SK-N-SH (cell line): Measurements from ENCODE around the gene LRRC1. TPM values are rescaled to one million over a fixed set of nuclear protein-coding genes. Genes with fewer than 3 reads are reported as not detected.

ENCODE experiments used
- CTCF ChIA-PET: fragments of 300-600, 350-600 bp; formaldehyde crosslinking; extraction: SDS; loops from one replicate; lab custom pipeline; 2021; lab: Yijun Ruan, JAX
- POLR2A ChIA-PET: fragments of 350-600 bp; sonication (Branson Sonifier 250); formaldehyde crosslinking; extraction: SDS; loops from one replicate; lab custom pipeline; 2020; ENCODE audit warnings: antibody characterized with exemption, inconsistent platforms; lab: Yijun Ruan, JAX
- DNase-seq: peaks from one replicate; pipeline ENCODE4 v3.0.0; 2012
- H2AFZ ChIP-seq: fragments of 200-600 bp; sonication (generic); 2 replicates; pipeline ENCODE4 v1.8.1; 2016; ENCODE audit warnings: antibody characterized with exemption, mild to moderate bottlenecking, low read depth
- H3F3A ChIP-seq: fragments of 200-600 bp; sonication (generic); replicated peaks from 2 replicates; pipeline ENCODE3; 2016; ENCODE audit warnings: antibody characterized with exemption, mild to moderate bottlenecking; ENCODE audit not compliant: insufficient read depth
- H3K27ac ChIP-seq, 2 experiments: fragments of 200-500 bp in 1 of 2; fragments of 200-600 bp in 1 of 2; sonication (Bioruptor generic) in 1 of 2; sonication (generic), shearing (Covaris generic) in 1 of 2; 2 replicates each; pipeline versions ENCODE4 v1.5.1 to v1.6.1; 2014 to 2016; ENCODE audit warnings: low read depth in 2 of 2, inconsistent platforms in 1 of 2, low read length in 1 of 2, mild to moderate bottlenecking in 1 of 2, mixed read lengths in 1 of 2
- H3K27me3 ChIP-seq: fragments of 200-600 bp; sonication (generic), shearing (Covaris generic); 2 replicates; pipeline ENCODE4 v1.6.1; 2016; ENCODE audit warnings: mixed run types; ENCODE audit not compliant: insufficient read depth
- H3K36me3 ChIP-seq, 2 experiments: fragments of 200-500 bp in 1 of 2; fragments of 200-600 bp in 1 of 2; sonication (Bioruptor generic) in 1 of 2; sonication (generic) in 1 of 2; replicated peaks in 1 of 2; 2 replicates each; pipeline versions ENCODE3 to v1.5.1; 2014 to 2016; ENCODE audit warnings: low read length in 1 of 2, mild to moderate bottlenecking in 1 of 2; ENCODE audit not compliant: insufficient read depth in 2 of 2, control insufficient read depth in 1 of 2
- H3K4me1 ChIP-seq, 2 experiments: fragments of 200-500 bp in 1 of 2; fragments of 200-600 bp in 1 of 2; sonication (Bioruptor generic) in 1 of 2; sonication (generic), shearing (Covaris generic) in 1 of 2; 2 replicates each; pipeline versions ENCODE4 v1.5.1 to v1.6.1; 2014 to 2016; ENCODE audit warnings: low read depth in 1 of 2, low read length in 1 of 2, mixed run types in 1 of 2; ENCODE audit not compliant: insufficient read depth in 2 of 2, control insufficient read depth in 1 of 2
- H3K4me2 ChIP-seq: fragments of 200-600 bp; sonication (generic), shearing (Covaris generic); 2 replicates; pipeline ENCODE4 v1.6.1; 2017; ENCODE audit warnings: mixed run types
- H3K4me3 ChIP-seq, 2 experiments: fragments of 200-500 bp in 1 of 2; fragments of 200-600 bp in 1 of 2; sonication (Bioruptor generic) in 1 of 2; sonication (generic), shearing (Covaris generic) in 1 of 2; 2 replicates each; pipeline versions ENCODE4 v1.5.1 to v1.8.1; 2014 to 2016; ENCODE audit warnings: low read depth in 2 of 2, inconsistent platforms in 1 of 2, low read length in 1 of 2, mild to moderate bottlenecking in 1 of 2, mixed read lengths in 1 of 2, moderate library complexity in 1 of 2
- H3K79me2 ChIP-seq: fragments of 200-600 bp; sonication (generic); 2 replicates; pipeline ENCODE4 v1.8.1; 2017; ENCODE audit warnings: mild to moderate bottlenecking; ENCODE audit not compliant: insufficient read depth
- H3K9ac ChIP-seq: fragments of 200-600 bp; sonication (generic); 2 replicates; pipeline ENCODE4 v1.6.1; 2017; ENCODE audit warnings: mixed run types
- H3K9me2 ChIP-seq: fragments of 200-600 bp; sonication (generic); 2 replicates; pipeline ENCODE4 v1.6.1; 2017; ENCODE audit warnings: mixed run types
- H3K9me3 ChIP-seq: fragments of 200-600 bp; sonication (generic); 2 replicates; pipeline ENCODE4 v1.6.1; 2017; ENCODE audit warnings: mixed run types, mild to moderate bottlenecking, moderate library complexity
- H4K20me1 ChIP-seq: fragments of 200-600 bp; sonication (generic); 2 replicates; pipeline ENCODE4 v1.6.1; 2017; ENCODE audit warnings: mild to moderate bottlenecking, mixed run types; ENCODE audit not compliant: insufficient read depth
- EZH2phosphoT487 ChIP-seq: fragments of 200-600 bp; sonication (generic); IDR thresholded peaks from 2 replicates; pipeline ENCODE4 v1.6.1; 2017; ENCODE audit warnings: low read depth, mixed run types, mild to moderate bottlenecking, antibody characterized with exemption, moderate library complexity, borderline replicate concordance
- FOXJ3 ChIP-seq: sonication (generic); formaldehyde crosslinking; IDR thresholded peaks from 2 replicates; pipeline ENCODE4 v1.5.1; 2020; ENCODE audit warnings: mild to moderate bottlenecking, missing genetic modification reagents
- GABPA ChIP-seq: IDR thresholded peaks from 2 replicates; pipeline ENCODE4 v1.4.0; 2012; ENCODE audit warnings: low read depth, mild to moderate bottlenecking
- RAD21 ChIP-seq: IDR thresholded peaks from 2 replicates; pipeline ENCODE4 v1.6.1; 2012; ENCODE audit warnings: mild to moderate bottlenecking, low read length
- RCOR1 ChIP-seq: fragments of 150-350 bp; IDR thresholded peaks from 2 replicates; pipeline ENCODE4 v1.6.1; 2017; ENCODE audit warnings: antibody characterized with exemption, low read length
- RXRA ChIP-seq: IDR thresholded peaks from 2 replicates; pipeline ENCODE4 v1.4.0; 2012; ENCODE audit warnings: low read depth, mild to moderate bottlenecking, borderline replicate concordance
- YY1 ChIP-seq: IDR thresholded peaks from 2 replicates; pipeline ENCODE4 v1.4.0; 2012; ENCODE audit warnings: low read depth, mild to moderate bottlenecking
- WGBS: methylation state at CpG from one replicate; pipeline ENCODE4 v1.1.6; 2017; ENCODE audit warnings: low lambda C conversion rate; 5-methylcytosine and 5-hydroxymethylcytosine counted together
- polyA plus RNA-seq, 3 experiments: library from polyadenylated mRNA; depleted of rRNA; stranded (reverse); fragments of >200 nt; gene quantifications; 2 replicates each; pipeline ENCODE4 v1.2.3, GENCODE V29; 2012
- TF ChIP-seq, protein P1 (sequence below): IDR thresholded peaks from 2 replicates; pipeline ENCODE4 v1.4.0; 2012; ENCODE audit warnings: low read depth, borderline replicate concordance
- TF ChIP-seq, protein P2 (sequence below): IDR thresholded peaks from 2 replicates; pipeline ENCODE4 v1.6.1; 2012; ENCODE audit warnings: mild to moderate bottlenecking, low read depth, low read length, moderate library complexity
- TF ChIP-seq, protein P3 (sequence below): fragments of 150-350 bp; IDR thresholded peaks from 2 replicates; pipeline ENCODE4 v1.6.1; 2017; ENCODE audit warnings: antibody characterized with exemption, low read length, low read depth, borderline replicate concordance

The LRRC1 gene
- polyA plus RNA-seq, 1 of the 3 experiments (the other 2 are of a cell fraction): 0.84 TPM

DNA sequence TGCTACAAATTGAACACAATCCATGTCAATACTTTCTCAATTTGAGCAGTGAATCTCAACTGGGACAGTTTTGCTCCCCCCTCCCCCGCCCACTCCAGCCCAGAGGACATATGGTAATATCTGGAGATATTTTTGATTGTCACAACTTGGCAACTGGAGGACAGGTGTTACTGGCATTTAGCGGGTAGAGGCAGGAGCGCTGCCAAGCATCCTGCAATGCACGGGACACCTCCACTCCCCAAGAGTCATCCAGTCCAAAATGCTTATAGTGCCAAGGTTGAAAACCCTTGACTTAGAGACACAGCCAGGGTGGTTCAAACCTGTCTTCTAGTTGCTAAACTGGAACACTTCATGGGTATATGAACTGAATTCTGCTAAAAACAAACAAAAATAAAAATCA, 26.9 kb upstream of the LRRC1 start (continued):
- TF ChIP-seq, protein P1, sequence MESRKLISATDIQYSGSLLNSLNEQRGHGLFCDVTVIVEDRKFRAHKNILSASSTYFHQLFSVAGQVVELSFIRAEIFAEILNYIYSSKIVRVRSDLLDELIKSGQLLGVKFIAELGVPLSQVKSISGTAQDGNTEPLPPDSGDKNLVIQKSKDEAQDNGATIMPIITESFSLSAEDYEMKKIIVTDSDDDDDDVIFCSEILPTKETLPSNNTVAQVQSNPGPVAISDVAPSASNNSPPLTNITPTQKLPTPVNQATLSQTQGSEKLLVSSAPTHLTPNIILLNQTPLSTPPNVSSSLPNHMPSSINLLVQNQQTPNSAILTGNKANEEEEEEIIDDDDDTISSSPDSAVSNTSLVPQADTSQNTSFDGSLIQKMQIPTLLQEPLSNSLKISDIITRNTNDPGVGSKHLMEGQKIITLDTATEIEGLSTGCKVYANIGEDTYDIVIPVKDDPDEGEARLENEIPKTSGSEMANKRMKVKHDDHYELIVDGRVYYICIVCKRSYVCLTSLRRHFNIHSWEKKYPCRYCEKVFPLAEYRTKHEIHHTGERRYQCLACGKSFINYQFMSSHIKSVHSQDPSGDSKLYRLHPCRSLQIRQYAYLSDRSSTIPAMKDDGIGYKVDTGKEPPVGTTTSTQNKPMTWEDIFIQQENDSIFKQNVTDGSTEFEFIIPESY: no peak
- TF ChIP-seq, protein P2, sequence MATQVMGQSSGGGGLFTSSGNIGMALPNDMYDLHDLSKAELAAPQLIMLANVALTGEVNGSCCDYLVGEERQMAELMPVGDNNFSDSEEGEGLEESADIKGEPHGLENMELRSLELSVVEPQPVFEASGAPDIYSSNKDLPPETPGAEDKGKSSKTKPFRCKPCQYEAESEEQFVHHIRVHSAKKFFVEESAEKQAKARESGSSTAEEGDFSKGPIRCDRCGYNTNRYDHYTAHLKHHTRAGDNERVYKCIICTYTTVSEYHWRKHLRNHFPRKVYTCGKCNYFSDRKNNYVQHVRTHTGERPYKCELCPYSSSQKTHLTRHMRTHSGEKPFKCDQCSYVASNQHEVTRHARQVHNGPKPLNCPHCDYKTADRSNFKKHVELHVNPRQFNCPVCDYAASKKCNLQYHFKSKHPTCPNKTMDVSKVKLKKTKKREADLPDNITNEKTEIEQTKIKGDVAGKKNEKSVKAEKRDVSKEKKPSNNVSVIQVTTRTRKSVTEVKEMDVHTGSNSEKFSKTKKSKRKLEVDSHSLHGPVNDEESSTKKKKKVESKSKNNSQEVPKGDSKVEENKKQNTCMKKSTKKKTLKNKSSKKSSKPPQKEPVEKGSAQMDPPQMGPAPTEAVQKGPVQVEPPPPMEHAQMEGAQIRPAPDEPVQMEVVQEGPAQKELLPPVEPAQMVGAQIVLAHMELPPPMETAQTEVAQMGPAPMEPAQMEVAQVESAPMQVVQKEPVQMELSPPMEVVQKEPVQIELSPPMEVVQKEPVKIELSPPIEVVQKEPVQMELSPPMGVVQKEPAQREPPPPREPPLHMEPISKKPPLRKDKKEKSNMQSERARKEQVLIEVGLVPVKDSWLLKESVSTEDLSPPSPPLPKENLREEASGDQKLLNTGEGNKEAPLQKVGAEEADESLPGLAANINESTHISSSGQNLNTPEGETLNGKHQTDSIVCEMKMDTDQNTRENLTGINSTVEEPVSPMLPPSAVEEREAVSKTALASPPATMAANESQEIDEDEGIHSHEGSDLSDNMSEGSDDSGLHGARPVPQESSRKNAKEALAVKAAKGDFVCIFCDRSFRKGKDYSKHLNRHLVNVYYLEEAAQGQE: no peak

DNA sequence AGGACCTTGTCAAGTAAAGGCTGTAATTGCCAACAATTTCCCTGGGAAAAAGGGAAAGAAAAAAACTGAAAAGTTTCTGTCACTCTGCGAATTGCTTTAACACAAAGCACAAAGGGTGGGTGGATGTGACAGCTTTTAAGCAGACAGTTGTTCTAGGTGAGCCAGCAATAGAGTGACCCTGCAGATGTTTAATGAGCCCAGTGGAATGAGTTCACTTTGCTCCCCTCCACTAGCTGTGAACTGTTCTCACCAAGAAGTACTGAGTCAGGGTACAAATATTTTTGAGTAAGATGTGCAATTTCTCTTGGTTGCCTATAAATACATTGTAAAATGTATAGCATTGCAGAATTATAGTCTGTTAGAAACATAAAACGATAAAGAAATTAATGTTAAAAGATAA, 26.2 kb upstream of the LRRC1 start:
- H4K20me1 ChIP-seq: no peaks in the 10 kb centered on the region
- WGBS: 5% methylated on average over 2 of the region's 2 CpGs
- no peak overlapping the region for H3K4me2 ChIP-seq
- no peak overlapping the region for H3K4me3 ChIP-seq
- ChIA-PET POLR2A (no interaction called here), CTCF (no interaction called here)
- no peaks in the 10 kb centered on the region for H3K9me2 ChIP-seq
- H3K27ac ChIP-seq: no peak overlapping the region
- no peaks in the 10 kb centered on the region for H3F3A ChIP-seq
- no peaks in the 10 kb centered on the region for H3K36me3 ChIP-seq
- DNase-seq: no peak
- H3K9ac ChIP-seq: no peak overlapping the region
- no peak overlapping the region for H2AFZ ChIP-seq
- H3K27me3 ChIP-seq: peaks cover 5% of the 10 kb centered on the region; the same call in 1 of the 2 replicates
- H3K4me1 ChIP-seq: no peaks in the 10 kb centered on the region
- no peaks in the 10 kb centered on the region for H3K79me2 ChIP-seq
- TF ChIP-seq EZH2phosphoT487 (no peak), RCOR1 (no peak), GABPA (no peak)
- H3K9me3 ChIP-seq: no peaks in the 10 kb centered on the region

DNA sequence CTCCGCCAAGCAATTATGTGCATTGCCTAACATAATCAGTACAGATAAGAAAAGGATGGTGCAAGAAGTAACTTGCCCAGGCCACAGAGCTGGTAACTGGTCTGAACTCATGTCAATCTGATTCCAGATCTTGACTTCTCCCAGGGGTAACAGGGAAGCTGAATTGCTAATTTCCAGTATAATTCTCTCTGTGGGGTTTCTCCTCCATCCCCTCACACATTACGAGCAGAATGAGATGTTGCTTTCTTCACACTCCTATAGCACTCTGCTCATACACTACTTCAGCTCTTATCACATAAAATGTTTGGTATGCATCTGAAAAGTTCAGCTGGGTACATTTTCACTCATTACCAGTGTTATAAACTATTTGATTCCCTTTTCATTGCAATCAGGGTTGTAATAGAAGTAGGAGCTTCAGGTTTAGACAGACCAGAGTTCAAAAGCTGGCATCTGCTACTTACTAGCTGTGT, 24.0 kb upstream of the LRRC1 start:
- Histone ChIP-seq H3K4me2 (no peak overlapping the region), H3K36me3 (no peaks in the 10 kb centered on the region), H3K9ac (no peak overlapping the region), H3K27me3 (peaks cover 5% of the 10 kb centered on the region; the same call in 1 of the 2 replicates), H3K4me1 (no peaks in the 10 kb centered on the region), H3F3A (no peaks in the 10 kb centered on the region), H3K79me2 (no peaks in the 10 kb centered on the region), H4K20me1 (no peaks in the 10 kb centered on the region), H3K4me3 (no peak overlapping the region)
- POLR2A ChIA-PET: no interaction called here
- WGBS: 15% methylated on average over 2 of the region's 2 CpGs
- CTCF ChIA-PET: interaction anchor here (1.2 to 1.4 kb wide), 2 partner anchors 52 to 278 kb away, joined by 3 to 4 read pairs; no protein-coding TSS in a partner anchor
- TF ChIP-seq, protein P3, sequence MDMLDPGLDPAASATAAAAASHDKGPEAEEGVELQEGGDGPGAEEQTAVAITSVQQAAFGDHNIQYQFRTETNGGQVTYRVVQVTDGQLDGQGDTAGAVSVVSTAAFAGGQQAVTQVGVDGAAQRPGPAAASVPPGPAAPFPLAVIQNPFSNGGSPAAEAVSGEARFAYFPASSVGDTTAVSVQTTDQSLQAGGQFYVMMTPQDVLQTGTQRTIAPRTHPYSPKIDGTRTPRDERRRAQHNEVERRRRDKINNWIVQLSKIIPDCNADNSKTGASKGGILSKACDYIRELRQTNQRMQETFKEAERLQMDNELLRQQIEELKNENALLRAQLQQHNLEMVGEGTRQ: no peak
- TF ChIP-seq RAD21 (no peak), FOXJ3 (CRISPR knock-in tag) (no peak), RXRA (no peak), YY1 (no peak)
- TF ChIP-seq, all 33 proteins: peak for 0
- no peak overlapping the region for H2AFZ ChIP-seq
- no peaks in the 10 kb centered on the region for H3K9me2 ChIP-seq
- H3K9me3 ChIP-seq: no peaks in the 10 kb centered on the region
- no peak for DNase-seq
- no peak overlapping the region for H3K27ac ChIP-seq
